ENCODE data around the gene KCNIP4.

GRCh38 chr4:21529214-21529613 lies 419.4 kb downstream of the KCNIP4 start:
- TF ChIP-seq EZH2 (IDR thresholded peaks at IDR 0.05; ENCODE audit: insufficient read depth, poor library complexity, severe bottlenecking) (no peak), EZH2phosphoT487 (IDR thresholded peaks at IDR 0.05; ENCODE audit: insufficient read depth, low read depth) (no peak)

Data from GM23248 (cell line).